ENCODE results near the gene TENT5C. TPM values are rescaled to one million over a fixed set of nuclear protein-coding genes. Genes with fewer than 3 reads are reported as not detected.

The TENT5C gene
- total RNA-seq, 4 donors from 2014 or later: 3.8 to 7.6 (median 6.6) TPM

DNA sequence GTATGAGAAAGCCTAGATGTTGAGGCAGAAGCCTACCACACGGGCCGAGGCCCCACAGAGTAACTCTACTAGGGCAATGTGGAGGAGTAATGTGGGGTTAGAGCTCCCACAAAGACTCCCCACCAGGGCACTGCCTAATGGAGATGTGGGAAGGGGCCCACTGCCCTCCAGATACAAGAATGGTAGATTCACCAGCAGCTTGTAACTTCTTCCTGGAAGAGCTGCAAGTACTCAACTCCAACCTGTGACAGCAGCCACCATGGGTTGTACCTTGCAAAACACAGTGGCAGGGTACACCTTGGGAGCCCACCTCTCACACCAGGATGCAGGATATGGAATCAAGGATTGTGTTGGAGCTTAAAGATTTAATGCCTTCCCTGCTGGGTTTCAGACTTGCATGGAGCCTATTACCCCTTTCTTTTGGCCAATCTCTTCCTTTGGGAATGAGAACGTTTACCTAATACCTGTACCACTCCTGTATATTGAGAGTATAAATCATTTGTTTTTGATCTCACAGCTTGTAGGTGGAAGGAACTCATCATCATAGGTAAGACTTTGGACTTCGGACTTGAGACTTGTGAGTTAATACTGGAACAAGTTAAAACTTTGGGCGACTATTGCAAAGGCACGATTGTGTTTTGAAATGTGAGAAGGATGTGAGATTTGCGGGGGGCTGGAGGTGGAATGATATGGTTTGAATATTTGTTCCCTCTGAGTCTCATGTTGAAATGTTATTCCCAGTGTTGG lies 57.5 kb downstream of the TENT5C start:
- no peak for TF ChIP-seq CTCF (IDR thresholded peaks at IDR 0.05)
- DNase-seq (ENCODE audit: low spot score): no peak
- no peak for ATAC-seq (ENCODE audit: low FRiP score)

DNA sequence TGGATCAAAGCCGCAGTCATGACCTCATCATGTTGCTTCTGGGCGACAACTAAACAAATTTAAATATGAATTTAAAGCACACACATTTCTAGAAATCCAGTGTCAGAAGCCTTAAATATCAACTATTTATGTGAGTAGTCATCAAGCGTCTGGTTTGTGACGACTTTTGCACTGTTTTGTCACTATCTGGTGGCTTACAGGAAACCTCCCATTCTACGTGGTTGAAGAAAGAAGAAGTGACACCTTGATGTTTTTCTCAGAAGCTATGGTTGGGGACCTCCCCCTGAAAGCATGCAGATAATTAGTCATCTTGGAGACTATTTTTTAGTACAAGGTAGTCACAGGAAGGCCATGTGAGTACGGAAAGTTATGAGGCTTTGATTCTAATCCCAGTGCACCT lies 58.5 kb downstream of the TENT5C start:
- TF ChIP-seq CTCF (IDR thresholded peaks at IDR 0.05): no peak
- DNase-seq (ENCODE audit: low spot score): no peak
- no peak for ATAC-seq (ENCODE audit: low FRiP score)

GRCh38 chr1:117665556-117666270 lies 59.9 kb downstream of the TENT5C start:
- ATAC-seq (ENCODE audit: low FRiP score) (no peak), DNase-seq (ENCODE audit: low spot score) (no peak)
- TF ChIP-seq CTCF (IDR thresholded peaks at IDR 0.05): no peak

DNA sequence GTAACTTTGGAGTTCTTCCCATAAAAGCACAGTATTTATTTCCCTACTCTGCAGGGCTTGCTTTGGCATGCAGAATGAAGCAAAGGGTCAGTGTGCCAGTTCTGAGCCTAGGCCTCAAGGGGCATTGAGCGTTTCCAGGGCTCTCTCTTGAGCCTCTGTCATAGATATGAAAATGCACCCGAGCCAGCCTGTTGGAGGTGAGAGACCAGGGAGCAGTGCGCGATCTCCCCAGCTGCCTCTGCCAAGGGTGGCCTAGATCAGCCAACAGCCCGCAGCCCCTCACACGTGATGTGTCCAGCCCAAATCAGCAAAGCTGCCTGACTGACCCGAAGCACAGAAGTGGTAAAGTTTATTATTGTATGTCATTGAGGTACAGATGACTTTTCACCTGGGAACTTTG lies 63.7 kb downstream of the TENT5C start:
- ATAC-seq (ENCODE audit: low FRiP score) (no peak), DNase-seq (ENCODE audit: low spot score) (no peak)
- TF ChIP-seq CTCF (IDR thresholded peaks at IDR 0.05): no peak

GRCh38 chr1:117670976-117671780 lies 65.3 kb downstream of the TENT5C start:
- DNase-seq (ENCODE audit: low spot score) (no peak), ATAC-seq (ENCODE audit: low FRiP score) (no peak)
- no peak for TF ChIP-seq CTCF (IDR thresholded peaks at IDR 0.05)

GRCh38 chr1:117671781-117672501 lies 66.1 kb downstream of the TENT5C start:
- DNase-seq (ENCODE audit: low spot score) (no peak), ATAC-seq (ENCODE audit: low FRiP score) (no peak)
- TF ChIP-seq CTCF (IDR thresholded peaks at IDR 0.05): no peak
